Measurements from ENCODE around the gene CHRM5.

DNA sequence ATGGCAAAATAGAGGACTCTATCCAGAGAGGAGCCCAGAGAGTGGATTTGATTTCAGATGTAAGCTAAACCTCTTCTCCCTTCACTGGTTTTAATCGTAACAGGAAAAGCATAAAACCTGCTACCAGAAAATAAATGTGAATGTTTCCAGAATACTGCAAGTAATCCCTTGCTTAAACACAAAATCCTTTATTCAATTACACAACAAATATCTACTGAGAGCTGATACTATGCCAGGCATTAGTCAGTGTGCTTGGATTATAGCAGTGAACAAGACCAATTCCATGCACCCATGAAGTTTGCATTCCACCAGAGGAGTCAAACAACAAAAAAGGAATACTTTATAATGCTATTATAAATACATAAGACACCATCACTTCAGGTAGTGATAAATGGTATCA lies 55.6 kb downstream of the CHRM5 start:
- TF ChIP-seq POLR2AphosphoS5 (IDR thresholded peaks at IDR 0.05; ENCODE audit: low read depth, low read length) = no peak
- TF ChIP-seq, protein P1, sequence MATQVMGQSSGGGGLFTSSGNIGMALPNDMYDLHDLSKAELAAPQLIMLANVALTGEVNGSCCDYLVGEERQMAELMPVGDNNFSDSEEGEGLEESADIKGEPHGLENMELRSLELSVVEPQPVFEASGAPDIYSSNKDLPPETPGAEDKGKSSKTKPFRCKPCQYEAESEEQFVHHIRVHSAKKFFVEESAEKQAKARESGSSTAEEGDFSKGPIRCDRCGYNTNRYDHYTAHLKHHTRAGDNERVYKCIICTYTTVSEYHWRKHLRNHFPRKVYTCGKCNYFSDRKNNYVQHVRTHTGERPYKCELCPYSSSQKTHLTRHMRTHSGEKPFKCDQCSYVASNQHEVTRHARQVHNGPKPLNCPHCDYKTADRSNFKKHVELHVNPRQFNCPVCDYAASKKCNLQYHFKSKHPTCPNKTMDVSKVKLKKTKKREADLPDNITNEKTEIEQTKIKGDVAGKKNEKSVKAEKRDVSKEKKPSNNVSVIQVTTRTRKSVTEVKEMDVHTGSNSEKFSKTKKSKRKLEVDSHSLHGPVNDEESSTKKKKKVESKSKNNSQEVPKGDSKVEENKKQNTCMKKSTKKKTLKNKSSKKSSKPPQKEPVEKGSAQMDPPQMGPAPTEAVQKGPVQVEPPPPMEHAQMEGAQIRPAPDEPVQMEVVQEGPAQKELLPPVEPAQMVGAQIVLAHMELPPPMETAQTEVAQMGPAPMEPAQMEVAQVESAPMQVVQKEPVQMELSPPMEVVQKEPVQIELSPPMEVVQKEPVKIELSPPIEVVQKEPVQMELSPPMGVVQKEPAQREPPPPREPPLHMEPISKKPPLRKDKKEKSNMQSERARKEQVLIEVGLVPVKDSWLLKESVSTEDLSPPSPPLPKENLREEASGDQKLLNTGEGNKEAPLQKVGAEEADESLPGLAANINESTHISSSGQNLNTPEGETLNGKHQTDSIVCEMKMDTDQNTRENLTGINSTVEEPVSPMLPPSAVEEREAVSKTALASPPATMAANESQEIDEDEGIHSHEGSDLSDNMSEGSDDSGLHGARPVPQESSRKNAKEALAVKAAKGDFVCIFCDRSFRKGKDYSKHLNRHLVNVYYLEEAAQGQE (IDR thresholded peaks at IDR 0.05; ENCODE audit: insufficient read depth in 1 of 2, low read depth in 2 of 2, low read length in 2 of 2) = no peak
- no peak for TF ChIP-seq TAF1 (IDR thresholded peaks at IDR 0.05; ENCODE audit: borderline replicate concordance, insufficient read depth, low read length)
- no peak for TF ChIP-seq SIN3A (IDR thresholded peaks at IDR 0.05; ENCODE audit: borderline replicate concordance, insufficient read depth, low read length)
- no peak for TF ChIP-seq FOXP2 (optimal IDR thresholded peaks at IDR 0.05; ENCODE audit: borderline replicate concordance, extremely low read depth, extremely low read length, insufficient read depth)

Measured in PFSK-1 (cell line).